ENCODE results near the gene LAMB1.
"Not testable (repeated sequence)": the region's sequence is repeated elsewhere in the genome, so short reads cannot be mapped to it uniquely, and the experiment has no call there.

The LAMB1 gene

DNA sequence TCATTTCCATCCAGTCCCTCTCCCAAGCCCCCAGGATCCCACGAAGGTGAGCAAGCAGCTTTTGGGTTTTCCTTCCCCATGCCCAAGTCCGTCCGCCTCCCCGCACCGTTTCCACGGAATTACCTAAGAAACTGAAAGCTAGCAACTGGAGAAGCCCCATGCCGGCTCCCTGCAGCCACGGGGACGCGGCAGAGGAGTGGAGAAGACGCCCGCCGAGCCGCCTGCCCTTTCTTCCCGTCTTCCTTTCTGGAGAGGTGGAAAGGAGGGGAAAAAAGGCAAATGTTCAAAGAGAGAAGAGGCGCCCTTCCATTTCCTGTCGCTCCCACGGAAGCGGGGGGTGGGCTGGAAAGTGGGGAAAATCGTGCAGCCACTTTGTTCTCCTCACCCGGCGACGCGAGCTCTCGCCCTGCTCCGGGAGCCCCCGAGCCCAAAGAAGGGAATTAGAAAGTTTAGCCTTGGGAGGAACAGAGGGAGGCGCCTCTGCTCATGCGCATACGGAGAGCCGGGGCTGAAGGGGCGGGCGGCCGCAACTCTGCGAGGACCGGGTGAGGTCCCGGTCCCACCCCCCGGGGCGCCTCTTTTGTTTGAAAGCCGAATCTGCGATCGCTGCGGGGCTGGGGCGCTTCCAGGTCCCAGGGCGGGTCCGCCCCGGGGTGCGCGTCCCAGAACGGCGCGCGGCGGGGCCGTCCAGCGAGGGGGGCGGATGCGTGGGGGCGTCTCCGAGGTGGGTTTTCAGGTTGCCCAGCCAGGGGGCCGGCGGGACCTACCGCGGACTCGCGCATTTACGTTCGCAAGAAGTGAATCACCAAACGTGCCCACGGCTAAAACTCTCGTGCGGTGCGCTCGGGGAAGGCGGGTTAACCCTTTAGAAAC is at the start of gene LAMB1:
LAMB1 (minus strand) TSS at position 436 of the 873 bp plus-strand sequence; CDS start at position 160, 276 bp downstream.
- peak; percentile 93 for DNase-seq (ENCODE audit: low spot score)

DNA sequence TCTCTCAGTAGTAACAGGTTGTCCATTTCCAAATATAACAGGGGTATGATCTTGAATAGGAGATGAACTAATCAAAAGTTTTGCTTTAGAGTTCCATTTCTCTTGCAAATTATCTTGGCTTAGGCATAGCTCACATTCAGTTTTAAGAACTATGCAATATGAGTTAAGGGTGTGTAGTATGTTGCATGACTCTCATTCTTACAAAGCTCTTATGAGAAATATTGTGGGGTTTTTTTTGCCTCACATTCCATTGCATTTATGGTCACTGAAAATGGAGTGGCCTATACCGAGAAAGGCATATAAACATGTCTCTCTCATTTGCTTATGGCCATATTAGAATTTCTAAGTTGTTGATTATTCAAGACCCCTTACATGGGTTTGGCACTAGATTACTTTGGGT is 48.5 kb upstream of the LAMB1 start:
- DNase-seq (ENCODE audit: low spot score) = no peak

DNA sequence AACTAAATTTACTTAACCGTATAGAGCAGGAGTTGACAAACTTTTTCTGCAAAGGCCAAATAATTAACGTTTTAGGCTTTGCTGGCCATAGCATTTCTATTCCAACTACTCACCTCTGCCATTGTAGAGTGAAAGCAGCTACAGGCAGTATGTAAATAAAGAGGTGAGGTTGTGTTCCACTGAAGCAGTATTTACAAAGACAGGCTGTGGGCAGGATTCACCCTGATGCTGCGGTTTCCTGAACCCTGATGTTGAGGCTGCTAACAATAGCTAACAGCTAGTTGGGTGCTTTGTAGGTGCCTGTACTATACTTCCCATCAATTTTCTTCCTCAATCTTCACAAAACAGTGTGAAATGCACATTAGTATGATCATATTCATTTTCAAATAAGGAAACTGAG is 47.0 kb upstream of the LAMB1 start:
- no peak for DNase-seq (ENCODE audit: low spot score)

DNA sequence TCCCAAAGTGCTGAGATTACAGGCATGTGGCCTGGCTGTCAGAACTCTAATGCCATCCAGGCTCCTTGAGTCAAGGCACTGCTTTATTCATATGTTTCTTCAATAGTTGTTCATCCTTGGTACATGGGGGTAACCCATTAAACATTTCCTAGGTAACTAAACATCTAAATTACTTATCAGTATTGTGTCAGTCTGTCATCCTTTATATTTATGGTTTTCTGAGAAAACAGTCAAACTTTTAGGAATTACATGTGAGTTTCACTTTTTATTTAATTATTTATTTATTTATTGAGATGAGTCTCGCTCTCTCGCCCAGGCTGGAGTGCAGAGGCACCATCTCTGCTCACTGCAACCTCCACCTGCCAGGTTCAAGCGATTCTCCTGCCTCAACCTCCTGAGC is 45.5 kb upstream of the LAMB1 start:
- DNase-seq (ENCODE audit: low spot score) = no peak

DNA sequence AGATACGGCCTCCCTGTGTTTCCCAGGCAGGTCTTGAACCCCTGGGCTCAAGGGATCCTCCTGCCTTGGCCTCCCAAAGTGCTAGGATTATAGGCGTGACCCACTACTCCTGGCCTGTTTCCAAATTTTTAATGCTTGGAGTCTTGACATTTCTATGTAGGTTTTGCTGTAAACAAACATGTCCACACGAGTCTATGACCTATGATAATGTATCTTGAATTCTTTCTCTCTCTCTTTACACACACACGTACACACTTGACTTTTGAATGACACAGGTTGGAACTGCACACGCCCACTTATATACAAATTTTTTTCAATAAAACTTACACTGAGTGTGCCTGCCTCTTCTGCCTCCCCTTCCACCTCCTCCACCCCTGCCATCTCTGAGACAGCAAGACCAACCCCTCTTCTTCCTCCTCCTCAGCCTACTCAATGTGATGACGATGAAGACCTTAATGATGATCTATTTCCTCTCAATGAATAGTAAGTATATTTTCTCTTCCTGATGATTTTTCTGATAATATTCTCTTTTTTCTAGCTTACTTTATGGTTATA is 44.1 kb upstream of the LAMB1 start:
- DNase-seq (ENCODE audit: low spot score) = no peak

DNA sequence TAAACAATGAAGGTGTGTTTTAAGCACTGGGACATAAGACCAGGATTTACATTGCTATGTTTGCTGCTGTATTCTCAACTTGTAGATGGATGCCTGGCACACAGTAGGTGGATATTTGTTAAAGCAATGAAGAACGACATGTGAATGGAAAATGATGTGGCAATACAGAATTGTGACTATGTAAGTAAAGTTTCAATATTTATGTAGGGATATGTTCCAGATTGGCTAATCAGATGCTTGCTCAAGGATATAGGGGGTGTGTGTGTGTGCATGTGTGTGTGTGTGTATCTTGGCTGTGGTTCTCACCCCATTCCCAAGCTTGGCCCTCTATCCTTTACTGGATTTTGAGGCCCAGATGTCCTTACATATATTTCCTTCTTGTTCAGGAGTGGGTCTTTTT is 42.7 kb upstream of the LAMB1 start:
- DNase-seq (ENCODE audit: low spot score) = no peak

DNA sequence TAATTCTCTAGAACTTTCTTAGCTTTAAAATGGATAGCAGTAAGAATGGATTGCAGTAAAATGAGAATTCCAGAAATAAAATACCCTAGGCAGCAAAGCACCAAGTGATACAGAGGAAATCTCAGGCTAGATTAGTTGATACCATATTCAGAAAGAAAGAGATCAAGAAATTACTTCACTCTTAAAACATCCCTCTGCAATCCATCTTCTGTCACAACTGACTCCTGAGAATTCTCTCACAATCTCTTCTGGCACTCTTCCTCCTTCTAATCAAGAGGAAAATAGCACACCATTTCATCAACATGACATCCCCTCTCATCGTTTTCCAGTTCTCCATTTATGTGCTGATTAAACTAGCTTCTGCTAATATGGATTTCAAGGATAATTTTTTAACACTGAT is 42.2 kb upstream of the LAMB1 start:
- DNase-seq (ENCODE audit: low spot score) = no peak

DNA sequence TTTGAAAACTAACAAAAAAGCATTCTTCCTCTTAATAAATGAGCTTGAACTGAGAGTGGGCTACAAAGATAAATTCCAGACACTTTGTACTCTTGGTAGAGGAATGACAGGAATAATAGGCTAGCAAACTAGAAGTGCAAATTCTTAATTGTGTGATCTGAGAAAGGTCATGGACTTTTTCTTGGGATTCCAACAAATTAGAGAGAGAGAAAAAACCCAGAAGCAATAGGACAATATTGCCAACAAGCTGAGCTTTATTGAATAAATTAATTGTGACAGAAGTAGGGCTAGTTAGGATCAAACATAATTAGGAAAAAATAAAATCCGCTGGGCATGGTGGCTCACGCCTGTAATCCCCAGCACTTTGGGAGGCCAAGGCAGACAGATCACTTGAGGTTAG is 41.4 kb upstream of the LAMB1 start:
- DNase-seq (ENCODE audit: low spot score) = no peak

DNA sequence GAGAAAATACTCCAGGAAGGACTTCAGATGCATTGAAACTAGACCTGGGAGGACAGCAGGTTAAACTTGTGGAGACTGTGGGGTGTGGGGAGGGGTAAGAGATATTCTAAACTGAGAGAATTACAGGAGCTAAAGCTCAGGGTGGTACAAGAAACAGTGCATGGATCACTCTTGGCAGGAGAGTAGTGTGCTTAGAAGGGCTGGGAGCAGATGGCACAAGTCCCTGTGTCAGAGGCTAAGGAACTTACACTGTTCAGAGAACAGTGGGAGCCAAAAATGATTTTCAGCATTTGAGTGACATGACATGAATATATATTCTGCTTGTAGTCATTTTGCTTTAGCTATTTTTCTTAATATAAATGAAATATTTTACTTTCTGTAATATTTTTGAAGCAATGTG is 36.0 kb upstream of the LAMB1 start:
- no peak for DNase-seq (ENCODE audit: low spot score)

DNA sequence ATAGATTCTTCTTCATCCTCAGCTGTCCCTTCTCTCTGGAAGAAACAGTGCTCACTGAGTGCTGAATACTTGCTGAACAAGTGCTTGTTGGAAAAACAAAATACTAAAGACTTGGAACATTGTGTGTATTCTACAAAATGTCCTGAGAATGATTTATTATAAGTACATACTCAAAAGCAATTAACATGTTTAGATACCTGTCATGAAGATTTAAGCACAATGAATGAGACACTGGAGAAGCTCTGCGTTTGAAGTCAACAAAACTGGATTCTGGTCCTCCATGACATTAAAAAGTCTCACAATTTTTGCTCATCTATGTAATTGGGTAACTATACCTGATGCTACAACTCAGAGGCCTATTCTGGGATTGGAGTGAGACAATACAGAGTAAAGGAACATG is 34.8 kb upstream of the LAMB1 start:
- DNase-seq (ENCODE audit: low spot score) = no peak

DNA sequence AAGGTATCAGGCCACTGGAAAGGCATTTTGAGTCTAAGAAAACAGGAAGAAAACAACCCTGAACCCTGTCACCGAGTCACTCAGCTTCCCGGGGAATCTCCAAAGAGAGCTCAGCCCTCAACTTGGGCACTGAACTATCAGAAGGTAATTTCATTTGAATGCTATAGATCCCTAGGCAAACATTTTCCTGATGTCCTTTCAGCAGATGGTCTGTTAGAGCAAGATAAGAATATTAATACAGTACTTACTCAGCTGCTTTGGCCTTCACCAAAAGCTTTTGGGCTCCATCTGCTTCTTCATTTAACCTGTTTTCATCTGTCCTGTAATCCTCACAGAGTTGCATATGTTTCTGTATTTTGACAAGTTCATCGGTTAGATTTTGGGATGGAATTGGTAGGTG is 34.2 kb upstream of the LAMB1 start:
- no peak for DNase-seq (ENCODE audit: low spot score)

DNA sequence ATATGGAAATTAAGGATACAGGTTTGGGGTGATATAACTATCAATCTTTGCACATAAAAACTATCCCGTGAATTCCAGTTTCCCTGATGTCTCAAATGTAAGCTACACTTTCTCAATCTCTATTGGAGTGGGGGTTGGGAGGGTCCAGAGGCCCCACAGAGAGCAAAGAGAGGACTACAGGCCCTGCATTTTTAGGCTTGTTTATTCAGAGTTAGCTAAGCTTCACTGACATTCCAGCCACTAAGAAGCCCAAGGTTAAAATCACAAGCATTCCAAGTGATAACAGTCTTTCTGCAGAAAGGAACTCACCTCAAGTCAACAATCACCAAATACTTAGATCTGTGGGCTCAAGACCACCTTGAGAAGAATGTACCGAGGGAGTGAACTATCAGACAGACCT is 31.6 kb upstream of the LAMB1 start:
- DNase-seq (ENCODE audit: low spot score) = no peak

DNA sequence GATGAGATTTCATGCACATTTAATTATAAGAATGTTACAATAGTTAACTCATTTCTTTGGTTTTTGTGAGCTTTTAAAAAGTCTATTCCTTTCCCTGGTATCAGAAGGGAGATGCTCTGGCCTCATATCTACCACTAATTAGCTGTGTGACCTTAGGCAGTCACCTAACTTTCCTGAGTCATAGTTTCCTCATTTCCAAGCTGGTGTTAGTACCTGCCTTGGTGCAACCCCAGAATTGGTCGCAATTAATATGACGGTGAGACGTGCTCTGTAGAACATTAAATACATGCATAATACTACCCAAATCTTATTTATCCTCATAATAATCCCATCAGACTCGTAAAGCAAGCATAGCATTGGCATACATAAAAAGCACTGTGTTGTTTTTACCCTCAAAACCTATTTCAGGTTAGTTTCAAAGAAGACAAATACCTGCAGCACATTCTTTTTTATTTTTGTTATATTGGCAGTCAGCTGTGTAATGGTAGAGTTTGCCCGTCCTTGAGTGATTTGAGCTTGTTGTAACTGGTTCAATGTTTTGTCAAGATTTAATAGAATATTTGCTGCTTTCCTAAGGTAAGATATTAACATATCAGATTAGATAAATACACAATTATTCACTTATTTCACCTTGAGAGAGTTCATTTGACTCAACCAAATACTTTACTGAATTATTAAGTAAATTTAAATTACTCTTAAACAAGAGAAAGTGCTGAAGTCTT is 31.0 kb upstream of the LAMB1 start:
- DNase-seq (ENCODE audit: low spot score) = no peak

DNA sequence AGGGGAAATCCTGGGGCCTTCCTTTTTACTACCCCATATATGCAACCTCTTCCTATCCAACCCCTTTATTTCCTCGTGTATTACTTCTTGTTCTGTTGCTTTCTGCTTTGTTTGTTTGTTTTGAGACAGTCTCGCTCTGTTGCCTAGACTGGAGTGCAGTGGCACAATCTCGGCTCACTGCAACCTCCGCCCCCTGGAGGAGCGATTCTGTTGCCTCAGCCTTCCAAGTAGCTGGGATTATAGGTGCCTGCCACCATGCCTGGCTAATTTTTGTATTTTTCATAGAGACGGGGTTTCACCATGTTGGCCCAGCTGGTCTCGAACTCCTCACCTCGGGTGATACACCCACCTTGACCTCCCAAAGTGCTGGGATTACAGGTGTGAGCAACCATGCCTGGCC is 30.3 kb upstream of the LAMB1 start:
- not testable (repeated sequence) for DNase-seq (ENCODE audit: low spot score)

DNA sequence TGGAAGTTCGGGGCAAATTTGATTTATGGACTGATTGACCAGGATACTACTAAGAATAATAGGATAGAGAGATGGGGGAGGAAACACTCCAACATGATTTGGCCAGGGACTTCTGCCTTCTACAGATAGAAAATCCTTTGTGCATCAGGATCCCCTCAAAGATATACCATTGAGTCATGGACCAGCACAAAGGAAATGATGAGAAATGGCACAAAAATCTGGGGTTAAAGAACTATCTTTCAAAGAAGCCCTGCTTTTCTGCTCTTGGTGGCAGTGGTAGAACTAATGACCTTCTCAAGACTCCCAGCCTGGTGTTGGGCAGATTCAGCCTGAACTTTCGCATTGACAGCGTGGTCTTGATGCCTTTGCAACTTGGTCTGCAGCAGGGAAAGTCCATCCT is 27.6 kb upstream of the LAMB1 start:
- DNase-seq (ENCODE audit: low spot score) = peak; percentile 7

DNA sequence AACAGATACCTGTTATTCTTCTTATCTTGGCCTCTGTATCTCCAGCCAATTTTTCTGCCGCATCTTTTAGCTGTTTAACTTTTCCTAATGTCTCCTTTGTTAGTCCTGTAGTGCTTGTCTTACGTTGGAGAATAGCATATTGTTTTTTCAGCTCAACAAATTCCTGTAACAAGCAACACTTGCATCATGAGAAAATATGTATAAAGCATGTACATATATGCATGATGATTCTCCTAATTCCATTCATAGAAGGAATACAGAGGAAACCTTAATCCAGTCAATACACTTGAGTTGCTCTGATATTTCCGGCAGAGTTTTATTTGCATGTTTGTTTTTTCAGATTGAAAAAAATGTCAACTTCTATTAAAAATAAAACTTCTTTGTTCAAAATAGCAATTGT is 26.1 kb upstream of the LAMB1 start:
- DNase-seq (ENCODE audit: low spot score) = no peak

DNA sequence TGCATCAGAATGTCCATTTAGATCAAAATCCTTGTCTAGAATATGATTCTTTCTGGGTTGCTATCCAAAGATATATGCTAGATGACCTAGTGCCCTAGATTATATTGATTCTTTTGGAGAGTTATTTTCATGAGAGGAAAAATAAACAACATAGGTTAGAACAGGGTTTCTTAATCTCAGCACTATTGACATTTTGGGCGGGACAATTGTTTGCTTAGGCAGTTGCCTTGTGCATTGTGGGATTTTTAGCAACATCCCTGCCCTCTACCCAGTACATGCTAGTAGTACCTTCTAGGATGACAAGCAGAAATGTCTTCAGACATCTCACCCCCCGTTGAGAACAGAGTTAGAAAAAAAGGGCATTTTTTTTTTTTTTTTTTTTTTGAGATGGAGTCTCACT is 25.1 kb upstream of the LAMB1 start:
- no peak for DNase-seq (ENCODE audit: low spot score)

DNA sequence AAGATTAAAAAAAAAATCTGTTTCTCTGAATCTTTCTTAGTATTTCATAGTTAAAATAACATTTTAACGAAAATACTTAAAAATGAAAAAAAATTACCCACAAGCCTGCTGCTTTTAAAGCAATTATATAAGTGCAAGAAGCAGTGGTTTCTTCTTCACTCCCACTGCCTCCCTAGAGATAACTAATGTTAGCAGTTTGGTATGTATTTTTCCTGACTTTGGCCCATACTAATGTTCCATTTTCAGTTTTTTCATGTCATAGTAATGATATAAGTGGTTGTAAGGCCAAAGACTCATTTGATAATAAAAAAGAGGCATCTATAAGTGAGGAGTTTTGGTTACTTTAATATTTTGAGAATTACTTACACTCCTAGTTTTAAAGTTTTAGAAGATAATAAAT is 24.3 kb upstream of the LAMB1 start:
- no peak for DNase-seq (ENCODE audit: low spot score)

DNA sequence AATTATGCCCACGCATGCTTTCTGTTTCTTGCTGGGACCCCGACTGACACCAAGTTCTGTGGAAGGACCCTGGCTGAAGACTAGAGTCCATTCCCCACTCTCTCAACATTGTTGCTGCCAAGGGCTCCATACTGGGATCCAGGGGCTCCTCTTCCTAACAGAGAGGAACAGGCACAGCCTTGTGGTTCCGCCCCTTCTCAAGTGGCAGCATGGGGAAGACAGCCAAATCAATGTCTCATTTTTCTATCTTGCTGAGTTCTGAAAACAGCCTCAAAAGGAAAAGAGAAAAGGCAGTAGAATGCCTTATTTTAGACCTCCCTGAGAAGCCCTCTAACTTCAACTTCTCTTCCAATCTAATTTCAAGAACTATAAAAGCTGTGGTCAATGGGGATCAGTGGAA is 23.7 kb upstream of the LAMB1 start:
- no peak for DNase-seq (ENCODE audit: low spot score)

DNA sequence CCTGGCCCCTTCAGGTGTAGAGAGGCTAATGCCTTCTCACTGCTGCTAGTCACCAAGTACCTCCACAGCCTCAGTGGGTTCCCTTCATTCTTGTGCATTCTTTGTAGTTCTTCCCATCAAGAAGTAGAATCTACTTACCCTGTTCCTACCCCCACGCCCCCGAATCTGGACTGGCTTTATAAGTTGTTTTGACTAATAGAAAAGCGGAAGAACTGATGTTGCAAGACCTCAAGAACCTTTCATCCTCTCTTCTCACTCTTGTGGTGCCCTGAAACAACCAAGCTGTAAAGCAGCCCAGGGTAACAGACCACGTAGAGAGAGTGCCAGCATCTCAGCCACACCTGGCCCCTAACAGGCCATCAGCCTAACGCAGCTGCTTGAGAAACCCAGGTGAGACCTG is 23.2 kb upstream of the LAMB1 start:
- DNase-seq (ENCODE audit: low spot score) = no peak

DNA sequence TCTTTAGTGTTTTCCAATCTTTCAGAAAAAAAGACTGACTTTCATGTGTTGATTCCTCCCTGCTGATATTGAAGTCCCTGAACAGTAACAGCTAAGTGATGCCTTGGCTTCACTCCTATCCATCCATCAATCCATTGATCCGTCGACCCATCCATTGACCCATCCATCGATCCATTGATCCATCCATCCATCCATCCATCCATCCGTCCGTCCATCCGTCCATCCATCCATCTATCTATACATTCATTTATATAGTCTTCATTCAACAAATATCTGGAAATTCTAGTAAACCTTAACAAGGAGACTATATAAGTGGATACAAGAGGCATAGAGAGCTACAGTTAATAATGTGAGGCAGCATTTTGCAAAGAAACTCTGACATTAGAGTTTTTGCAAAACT is 21.6 kb upstream of the LAMB1 start:
- no peak for DNase-seq (ENCODE audit: low spot score)

DNA sequence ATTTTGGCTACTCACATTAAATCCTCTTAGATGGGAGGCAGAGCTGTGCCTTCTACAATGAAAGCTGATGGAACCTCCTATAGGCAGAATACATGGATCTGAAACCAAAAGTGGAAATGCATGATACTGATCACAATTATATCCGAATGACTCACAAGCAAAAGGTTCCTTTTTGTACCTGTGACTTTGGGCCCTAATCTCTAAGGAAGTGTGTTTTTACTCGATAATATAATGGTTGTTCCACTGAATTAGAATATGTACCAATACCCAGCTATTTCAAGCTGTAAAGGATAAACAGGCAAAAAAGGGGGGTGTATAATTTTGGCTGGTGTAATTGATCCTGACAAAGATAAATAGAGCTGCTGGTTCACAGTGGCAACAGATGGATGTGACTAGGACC is 17.6 kb upstream of the LAMB1 start:
- DNase-seq (ENCODE audit: low spot score) = no peak

DNA sequence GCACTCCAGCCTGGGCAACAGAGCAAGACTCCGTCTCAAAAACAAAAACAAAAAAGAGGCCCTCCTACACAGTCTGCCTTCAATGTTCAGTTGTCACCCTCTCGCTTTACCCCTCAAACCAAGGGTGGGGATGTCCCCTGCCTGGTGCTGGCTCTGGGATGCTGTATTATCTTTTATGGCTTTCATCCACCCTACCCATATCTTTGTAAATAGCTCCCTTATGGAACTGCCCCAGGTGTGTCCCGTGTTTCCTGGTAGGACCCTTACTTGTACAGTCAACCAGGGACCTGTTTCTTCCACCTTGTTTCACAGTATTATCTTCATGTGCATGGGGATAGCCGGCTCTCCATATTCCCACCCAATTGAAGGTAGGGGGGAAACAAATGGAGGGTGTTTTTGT is 15.7 kb upstream of the LAMB1 start:
- DNase-seq (ENCODE audit: low spot score) = no peak
